Iris pigment epithelial cell (primary cell): ENCODE measurements around the gene STRN.
A peak's percentile ranks its signal among the peaks of the same experiment; 100 is the strongest.
"Not testable (repeated sequence)": the region's sequence is repeated elsewhere in the genome, so short reads cannot be mapped to it uniquely, and the experiment has no call there.

ENCODE experiments used
- DNase-seq: peaks from one replicate; pipeline ENCODE4 v3.0.0-alpha.2; 2011; ENCODE audit warnings: low read depth

STRN gene

DNA sequence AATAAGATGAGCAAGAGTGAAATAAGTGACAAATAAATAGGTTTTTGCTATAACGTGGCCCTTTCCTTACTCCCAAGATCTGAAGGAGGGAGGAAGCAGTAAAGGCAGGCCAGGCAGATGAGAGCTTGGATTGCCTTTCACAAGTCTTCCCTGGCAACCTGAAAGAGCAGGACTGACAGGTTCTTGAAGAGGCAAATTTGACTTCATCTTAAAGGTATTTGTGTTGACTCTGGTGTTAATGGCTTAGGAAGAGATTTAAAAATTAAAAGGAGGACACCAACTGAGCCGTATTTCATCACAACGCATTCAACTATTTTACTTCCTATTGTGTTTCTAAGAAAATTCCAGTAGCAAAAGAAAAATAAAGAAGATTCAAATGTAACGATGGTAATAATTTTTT, 3.2 kb downstream of the STRN start:
- DNase-seq = no peak

- DNase-seq = no peak
Measured at GRCh38 chr2:36960773-36961172, 5.6 kb downstream of the STRN start.

DNA sequence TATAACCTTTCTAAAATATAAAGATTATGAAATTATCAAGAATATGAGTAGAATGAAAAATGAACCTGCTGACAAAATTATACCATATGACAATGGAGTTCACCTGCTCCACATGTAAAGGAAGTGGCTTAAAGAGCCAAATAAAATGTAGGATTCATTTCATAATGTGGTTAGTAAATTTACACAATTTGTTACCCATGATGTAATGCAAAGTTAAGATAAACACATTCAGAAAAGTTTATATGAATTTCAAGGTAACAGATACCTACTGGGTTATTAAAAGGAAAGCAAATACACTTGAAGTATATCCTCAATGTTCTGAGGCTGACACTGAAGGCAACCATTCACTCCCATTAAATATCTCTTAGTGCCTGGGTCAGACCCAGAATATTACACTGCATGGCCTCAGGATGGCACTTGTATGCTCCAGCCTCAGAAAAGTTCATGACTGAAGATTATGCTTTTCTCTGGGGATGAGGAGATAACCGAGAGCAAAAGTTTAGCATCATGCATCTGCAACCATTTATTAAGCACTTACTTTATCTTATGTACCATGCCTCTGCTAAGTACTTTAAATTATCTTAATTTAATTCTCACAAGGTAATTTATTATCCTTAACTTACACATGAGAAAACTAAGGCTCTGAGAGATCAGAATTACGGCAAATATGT, 6.2 kb downstream of the STRN start:
- DNase-seq = no peak

GRCh38 chr2:36954977-36955607, 11.2 kb downstream of the STRN start:
- no peak for DNase-seq

- no peak for DNase-seq
Measured at GRCh38 chr2:36952748-36953197, 13.6 kb downstream of the STRN start.

DNA sequence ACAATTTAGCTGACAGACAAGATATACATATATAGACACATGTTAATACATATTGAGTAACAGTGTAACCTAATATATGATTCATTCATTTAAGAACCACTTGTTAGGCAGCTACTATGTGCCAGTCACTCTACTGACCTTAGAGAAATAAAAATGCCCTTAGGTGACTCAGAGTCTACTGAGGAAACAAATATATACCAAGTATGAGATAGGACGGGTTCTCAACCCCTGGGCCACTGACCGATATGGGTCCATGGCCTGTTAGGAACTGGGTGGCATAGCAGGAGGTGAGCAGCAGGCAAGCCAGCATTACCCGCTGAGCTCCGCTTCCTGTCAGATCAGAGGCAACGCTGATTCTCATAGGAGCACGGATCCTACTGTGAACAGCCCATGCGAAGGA, 14.8 kb downstream of the STRN start:
- DNase-seq = peak; percentile 86

GRCh38 chr2:36951027-36951518, 15.3 kb downstream of the STRN start:
- DNase-seq = no peak

DNA sequence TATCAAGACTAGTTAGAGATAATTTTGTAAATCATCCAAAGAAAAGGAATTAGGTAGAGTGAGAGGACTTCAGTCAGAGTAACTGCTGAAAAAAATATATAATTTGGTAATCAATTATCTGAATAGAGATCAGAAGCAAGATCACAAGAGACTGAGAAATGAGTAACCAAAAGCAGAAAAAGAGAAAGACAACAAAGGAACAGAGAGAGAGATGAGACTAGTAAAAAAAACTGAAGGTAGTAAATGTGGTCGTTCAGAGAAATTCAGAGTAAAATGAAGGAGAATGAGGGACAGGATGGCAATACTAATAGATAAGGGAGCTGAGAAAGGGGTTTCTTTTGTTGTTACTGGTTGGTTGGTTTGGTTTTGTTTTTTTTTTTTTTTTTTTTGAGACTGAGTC, 16.5 kb downstream of the STRN start:
- no peak for DNase-seq

GRCh38 chr2:36945240-36945639, 21.1 kb downstream of the STRN start:
- DNase-seq = not testable (repeated sequence)

DNA sequence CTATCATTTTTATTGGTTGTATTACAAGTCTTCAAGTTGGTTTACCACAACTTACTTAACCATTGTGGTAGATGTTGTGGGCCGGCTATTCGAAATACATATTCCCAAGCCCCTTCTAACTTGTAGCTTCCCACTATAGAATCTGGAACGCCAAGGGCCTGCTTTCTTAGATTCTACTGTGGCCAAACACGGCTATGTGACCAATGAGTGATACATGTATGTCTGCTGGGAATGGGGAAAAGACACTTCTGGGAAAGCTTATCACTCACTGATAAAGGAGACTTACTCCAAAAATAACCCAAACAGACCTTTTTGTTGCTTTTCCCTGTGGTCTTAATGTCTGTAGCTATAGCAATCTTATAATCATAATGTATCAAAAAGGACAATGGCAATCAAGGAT, 24.5 kb downstream of the STRN start:
- no peak for DNase-seq

DNA sequence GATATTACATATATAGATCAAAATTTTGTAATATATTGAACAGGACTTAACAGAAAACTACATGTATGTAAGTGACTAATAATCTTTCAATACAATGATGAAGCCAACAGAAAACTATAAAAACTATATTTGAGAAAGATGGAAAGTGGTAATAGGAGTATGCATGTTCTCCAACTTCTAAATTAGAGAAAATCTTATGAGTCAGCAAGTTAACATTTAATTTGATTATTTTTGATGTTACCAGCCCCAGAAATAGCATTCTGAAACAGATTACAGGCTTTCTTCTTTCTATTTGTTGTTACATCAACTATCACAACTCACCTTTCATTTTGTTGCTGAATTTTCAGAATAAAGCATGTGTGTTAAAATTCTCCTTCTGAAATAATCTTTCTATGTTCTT, 29.8 kb downstream of the STRN start:
- not testable (repeated sequence) for DNase-seq

GRCh38 chr2:36931688-36932087, 34.6 kb downstream of the STRN start:
- not testable (repeated sequence) for DNase-seq

DNA sequence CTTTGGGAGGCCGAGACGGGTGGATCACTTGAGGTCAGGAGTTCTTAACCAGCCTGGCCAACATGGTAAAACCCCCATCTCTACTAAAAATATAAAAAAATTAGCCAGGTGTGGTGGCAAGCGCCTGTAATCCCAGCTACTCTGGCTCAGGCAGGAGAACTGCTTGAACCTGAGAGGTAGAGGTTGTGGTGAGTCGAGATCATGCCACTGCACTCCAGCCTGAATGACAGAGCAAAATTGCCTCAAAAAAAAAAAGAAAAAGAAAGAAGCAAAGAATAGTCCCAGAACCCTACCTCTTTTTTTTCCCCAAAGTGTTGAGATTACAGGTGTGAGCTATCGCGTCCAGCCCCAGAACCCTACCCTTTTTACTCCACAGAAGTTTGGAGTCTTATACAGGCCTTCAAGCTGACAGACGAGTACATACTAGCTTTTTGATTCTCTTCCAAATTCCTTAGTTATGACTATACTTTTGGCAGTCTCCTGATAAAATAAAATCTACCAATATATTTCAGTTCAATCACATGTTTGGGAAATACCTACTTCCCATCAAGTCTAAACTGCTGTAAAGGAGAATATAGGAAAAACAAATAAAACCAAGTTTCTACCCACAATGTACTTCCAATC, 35.4 kb downstream of the STRN start:
- peak; percentile 77 for DNase-seq

DNA sequence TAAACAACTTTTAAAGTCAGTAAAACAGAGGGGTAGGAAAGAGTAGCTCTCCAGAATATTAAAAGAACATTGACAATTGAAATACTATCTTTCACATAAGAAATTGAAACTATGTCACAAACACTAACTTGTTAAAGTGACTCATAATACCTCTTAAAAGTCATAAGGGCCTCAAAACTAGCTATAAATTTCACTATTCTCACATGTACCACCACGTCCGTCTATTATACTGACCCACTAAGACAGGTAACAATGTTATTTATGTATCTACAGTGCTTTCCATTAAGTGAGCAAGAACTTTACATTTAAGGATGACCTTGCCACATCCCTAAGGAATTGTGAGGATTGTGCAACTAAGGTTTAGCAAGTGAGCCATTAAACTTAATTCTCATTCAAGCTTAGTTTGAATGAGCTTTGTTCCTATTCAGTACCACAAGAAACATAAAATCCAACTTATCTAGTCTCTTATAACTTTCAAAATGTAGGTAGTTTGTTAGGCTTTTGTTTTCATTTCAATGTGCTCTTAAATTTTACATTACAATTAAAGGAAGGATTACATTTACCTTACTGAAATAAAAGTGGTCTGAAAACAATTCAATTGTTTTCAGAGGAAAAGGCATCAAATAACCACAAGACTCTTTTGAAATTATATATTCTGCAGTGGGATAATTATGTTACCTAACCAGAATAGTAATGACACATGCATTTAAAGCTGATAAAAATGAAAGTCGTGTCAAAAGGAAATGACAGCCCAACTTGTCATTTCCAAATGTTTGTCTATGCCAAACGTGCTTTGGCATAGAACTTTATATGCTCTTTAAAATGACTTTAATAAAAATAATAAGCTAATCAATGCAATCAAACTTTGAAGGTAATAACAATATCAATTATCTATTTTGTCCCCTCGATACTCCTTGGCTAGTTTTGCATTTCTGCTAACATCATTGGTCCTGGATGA, 39.9 kb downstream of the STRN start:
- DNase-seq = not testable (repeated sequence)

DNA sequence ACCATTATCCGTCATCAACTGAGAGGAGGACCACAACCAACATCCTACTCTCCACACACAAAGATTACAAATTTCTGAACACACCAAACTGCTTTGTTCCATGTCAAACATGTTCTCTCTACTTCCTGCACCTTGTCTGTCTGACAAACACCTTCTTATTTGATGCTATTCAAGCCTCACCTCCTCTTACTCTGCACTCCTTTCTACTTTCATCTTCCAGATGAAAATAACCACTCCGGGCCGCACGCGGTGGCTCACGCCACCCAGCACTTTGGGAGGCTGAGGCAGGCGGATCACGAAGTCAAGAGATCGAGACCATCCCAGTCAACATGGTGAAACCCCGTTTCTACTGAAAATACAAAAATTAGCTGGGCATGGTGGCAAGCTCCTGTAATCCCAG, 43.7 kb downstream of the STRN start:
- DNase-seq = not testable (repeated sequence)

DNA sequence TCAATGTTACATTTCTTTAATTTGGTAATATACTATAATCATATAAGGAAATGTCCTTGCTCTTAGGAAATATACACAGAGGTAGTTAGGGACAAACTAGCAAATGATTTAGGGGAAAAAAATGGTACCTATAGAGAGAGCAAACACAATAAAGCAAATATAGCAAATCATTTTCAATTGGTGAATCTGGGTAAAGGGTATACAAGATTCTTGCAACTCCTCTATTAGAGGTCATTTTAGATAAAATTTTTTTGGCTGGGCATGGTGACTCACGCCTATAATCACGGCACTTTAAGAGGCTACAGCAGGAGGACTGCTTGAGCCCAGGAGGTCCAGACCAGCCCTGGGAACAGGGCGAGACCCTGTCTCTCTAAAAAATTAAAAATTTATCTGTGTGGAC, 44.4 kb downstream of the STRN start:
- DNase-seq = no peak

DNA sequence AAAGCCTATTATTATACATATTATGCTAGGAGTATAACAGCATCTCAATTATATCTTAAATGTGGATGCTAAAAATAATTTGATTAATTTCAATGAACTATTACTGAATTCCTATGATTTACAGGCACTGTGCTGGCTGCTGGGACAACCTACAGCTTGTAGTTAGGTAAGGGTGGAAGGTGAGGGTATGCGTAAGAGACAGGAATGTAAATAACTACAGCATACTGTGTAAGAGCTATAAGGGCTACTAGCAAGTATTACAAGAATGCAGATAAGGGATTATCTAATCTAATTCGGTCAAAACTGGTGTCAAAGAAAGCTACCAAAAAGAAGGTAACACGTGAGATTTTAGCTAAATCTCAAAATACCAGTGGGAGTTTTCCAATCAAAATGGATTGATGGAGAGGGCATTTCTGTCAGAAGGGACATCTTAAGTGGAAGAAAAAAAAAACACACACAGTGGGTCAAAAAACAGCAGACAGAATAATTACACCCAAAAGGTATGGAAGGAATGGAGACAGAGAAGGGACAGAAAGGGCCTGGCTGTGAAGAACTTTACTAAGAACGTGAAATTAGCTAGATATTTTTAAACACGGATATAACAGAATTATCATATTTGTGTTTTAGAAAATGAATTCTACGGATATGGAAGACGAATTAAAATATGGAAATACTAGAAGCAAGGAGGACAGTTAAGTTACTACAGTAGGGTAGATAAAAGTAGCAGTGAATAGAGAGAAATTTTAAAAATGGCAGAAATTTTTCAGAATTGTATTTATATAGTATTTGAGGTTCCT, 47.1 kb downstream of the STRN start:
- peak; percentile 11 for DNase-seq

- no peak for DNase-seq
Measured at GRCh38 chr2:36918307-36918706, 48.0 kb downstream of the STRN start.

DNA sequence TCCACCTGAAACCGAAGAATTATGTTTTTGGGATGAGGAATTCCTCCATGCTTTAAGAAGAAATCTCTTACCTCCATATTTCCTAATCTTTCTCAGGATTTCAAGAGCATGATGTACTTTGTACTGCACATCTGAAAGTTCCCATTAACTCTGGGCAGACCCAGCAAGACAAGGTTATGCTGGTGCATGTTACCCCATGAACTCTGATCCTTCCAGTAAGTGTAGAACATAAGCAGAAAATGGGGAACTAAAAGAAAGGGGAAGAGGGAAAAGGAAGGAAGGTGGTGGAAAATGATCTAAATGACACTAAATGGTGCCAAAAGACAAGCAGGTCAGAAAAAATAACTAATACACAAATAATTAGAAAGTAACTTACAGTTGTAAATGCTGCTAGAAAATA, 50.7 kb downstream of the STRN start:
- no peak for DNase-seq

GRCh38 chr2:36912695-36913094, 53.6 kb downstream of the STRN start:
- DNase-seq = peak; percentile 71

- DNase-seq = no peak
Measured at GRCh38 chr2:36911012-36911411, 55.3 kb downstream of the STRN start.
